Left lobe of liver (tissue), 2 donors: ENCODE measurements around the gene FLYWCH1. TPM values are rescaled to one million over a fixed set of nuclear protein-coding genes. Genes with fewer than 3 reads are reported as not detected.
"Not testable (repeated sequence)": the region's sequence is repeated elsewhere in the genome, so short reads cannot be mapped to it uniquely, and the experiment has no call there.

Experiments used
- ATAC-seq: fragments of 200-7000 bp; cut with Tn5 transposase; one replicate; pipeline ENCODE4 v1.9.1; 2020; ENCODE audit warnings: mild to moderate bottlenecking, moderate library complexity
- DNase-seq: peaks from one replicate; pipeline ENCODE4 v3.0.0-alpha.2; 2020; ENCODE audit warnings: low spot score
- total RNA-seq: library from RNA; stranded (reverse); gene quantifications from one replicate; pipeline ENCODE4 v1.2.1, GENCODE V29; 2021
- donor health status: DM: no; HTN: no; CAD: no; lungs with moderate emphysema.
- donor health status: DM: no; HTN: yes; CAD: no.

The FLYWCH1 gene
- total RNA-seq, 1 donor from 2014 or later = 18.8 TPM

DNA sequence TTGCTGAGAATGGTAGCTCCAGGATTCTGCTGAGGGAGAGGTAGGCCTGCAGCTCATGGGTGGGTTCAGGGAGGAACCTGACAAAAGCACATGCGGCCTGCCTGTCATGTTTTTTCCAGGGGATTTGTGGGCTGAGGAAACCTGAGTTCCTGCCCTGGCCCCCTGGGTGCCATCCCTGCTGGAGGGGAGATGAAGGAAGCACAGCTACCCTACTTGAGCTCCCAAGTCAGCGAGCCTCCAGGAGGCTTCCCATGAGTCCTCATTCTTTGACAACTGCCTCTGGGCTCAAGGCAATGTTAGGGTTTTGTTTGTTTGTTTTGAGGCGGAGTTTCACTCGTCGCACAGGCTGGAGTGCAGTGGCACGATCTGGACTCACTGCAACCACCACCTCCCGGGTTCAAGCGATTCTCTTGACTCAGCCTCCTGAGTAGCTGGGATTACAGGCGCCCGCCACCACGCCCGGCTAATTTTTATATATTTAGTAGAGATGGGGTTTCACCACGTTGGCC is 12.1 kb upstream of the FLYWCH1 start:
- ATAC-seq = no peak
- no peak for DNase-seq

- DNase-seq (no peak), ATAC-seq (no peak)
These were observed 11.1 kb upstream of the FLYWCH1 start for GRCh38 chr16:2900526-2901075.

DNA sequence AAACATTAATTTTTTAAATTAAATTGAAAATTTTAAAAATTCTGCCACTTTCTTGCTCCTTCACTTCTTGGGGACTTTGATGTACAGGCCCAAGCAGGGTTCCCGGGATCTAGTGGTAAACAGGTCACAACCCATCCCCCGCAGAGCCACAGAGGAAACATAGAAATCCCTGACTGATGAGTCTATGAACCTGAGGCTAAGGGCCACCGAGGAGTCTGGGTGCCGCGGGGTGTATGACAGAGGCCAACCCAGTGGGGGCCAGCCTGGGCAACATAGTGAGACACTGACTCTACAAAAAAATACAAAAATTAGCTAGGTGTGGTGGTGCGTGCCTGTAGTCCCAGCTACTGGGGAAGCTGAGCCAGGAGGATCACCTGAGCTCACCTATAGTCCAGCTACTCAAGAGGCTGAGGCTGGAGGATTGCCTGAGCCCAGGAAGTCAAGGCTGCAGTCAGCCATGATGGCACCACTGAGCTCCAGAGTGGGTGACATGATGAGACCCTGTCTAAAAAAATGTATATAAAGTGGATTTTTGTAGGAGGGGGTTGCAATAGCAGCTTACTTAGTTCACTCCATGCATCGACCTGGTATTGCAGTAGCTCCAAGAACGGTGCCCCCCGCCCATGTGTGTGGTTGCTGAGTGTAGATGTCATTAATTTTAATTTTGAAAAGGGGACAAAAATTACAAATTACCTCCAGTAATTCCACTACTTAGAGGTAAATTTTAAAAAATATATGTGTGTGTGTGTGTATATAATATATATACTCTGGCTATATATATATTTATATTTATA is 9.2 kb upstream of the FLYWCH1 start:
- no peak for ATAC-seq
- DNase-seq = no peak

GRCh38 chr16:2904100-2904921 is 7.4 kb upstream of the FLYWCH1 start:
- peak; percentile 84 for DNase-seq

GRCh38 chr16:2904922-2905240 is 6.8 kb upstream of the FLYWCH1 start:
- no peak for DNase-seq
- ATAC-seq = peak; percentile 0

More at GRCh38 chr16:2904100-2904921, 7.4 kb upstream of the FLYWCH1 start:
- ATAC-seq = peak; percentile 75

DNA sequence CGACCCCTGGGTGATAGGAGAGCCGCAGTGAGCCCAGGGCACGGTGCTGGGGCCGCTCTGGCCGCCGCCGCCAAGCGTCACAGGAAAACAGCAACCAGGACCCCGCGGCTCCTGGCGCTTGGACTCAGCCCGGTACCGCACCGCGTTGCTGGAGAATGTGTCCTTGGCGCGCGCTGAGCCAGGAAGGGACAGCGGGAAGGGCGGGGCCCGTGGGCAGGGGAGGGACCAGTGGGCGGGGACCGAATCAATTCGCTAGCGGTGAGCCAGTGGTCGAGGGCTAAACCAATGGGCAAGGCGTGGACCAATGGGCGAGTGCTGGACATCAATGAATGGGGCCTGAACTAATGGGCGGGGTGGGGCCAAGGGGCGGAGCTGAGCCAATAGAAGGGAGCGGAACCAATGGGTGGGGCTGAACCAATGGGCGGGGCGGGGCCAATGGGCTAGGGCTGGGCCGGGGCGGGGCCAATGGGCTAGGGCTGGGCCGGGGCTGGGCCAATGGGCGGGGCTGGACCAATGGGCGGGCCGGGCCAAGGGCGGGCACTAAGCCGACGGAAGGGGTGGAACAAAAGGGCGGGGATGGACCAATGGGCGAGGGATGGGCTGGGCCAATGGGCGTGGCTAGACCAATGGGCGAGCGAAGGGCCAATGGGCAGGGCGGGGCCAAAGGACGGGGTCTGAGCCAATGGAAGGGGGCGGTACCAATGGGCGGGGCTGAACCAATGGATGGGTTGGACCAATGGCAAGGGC is 6.3 kb upstream of the FLYWCH1 start:
- ATAC-seq (peak; percentile 83), DNase-seq (peak; percentile 99)

GRCh38 chr16:2905988-2906387 is 5.7 kb upstream of the FLYWCH1 start:
- no peak for DNase-seq
- no peak for ATAC-seq

- ATAC-seq = not testable (repeated sequence)
These were observed 4.5 kb upstream of the FLYWCH1 start for GRCh38 chr16:2907084-2907753.

DNA sequence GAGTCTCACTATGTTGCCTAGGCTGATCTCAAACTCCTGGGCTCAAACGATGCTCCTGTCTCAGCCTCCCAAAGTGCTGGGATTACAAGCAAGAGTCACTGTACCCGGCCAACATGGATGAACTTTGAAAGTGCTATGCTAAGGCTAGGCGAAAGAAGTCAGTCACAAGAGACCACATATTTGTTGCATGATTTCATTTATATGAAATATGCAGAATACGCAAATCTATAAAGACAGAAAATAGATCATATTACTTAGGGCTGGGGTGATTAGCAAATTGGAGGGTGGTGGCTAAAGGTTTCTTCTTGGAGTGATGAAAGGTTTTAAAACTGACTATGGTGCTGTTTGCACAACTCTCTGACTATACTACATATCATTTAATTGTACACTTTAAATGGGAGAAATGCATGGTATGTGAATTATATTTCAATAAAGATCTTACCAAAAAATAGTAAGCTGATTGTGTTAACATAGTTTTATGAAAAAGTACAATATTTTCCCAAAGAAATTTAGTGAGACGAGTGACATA is 1.2 kb upstream of the FLYWCH1 start:
- no peak for ATAC-seq

More at GRCh38 chr16:2907084-2907753, 4.5 kb upstream of the FLYWCH1 start:
- peak; percentile 51 for DNase-seq

GRCh38 chr16:2912330-2913199 is 834 bp downstream of the FLYWCH1 start:
- DNase-seq (no peak), ATAC-seq (peak; percentile 40)

More for the DNA sequence above, 1.2 kb upstream of the FLYWCH1 start:
- DNase-seq = no peak

GRCh38 chr16:2913603-2914002 is 1.9 kb downstream of the FLYWCH1 start:
- DNase-seq (no peak), ATAC-seq (no peak)

- DNase-seq = no peak
- no peak for ATAC-seq
These were observed 2.5 kb downstream of the FLYWCH1 start for GRCh38 chr16:2914233-2914632.

GRCh38 chr16:2915196-2915929 is 3.6 kb downstream of the FLYWCH1 start:
- DNase-seq = no peak
- no peak for ATAC-seq

DNA sequence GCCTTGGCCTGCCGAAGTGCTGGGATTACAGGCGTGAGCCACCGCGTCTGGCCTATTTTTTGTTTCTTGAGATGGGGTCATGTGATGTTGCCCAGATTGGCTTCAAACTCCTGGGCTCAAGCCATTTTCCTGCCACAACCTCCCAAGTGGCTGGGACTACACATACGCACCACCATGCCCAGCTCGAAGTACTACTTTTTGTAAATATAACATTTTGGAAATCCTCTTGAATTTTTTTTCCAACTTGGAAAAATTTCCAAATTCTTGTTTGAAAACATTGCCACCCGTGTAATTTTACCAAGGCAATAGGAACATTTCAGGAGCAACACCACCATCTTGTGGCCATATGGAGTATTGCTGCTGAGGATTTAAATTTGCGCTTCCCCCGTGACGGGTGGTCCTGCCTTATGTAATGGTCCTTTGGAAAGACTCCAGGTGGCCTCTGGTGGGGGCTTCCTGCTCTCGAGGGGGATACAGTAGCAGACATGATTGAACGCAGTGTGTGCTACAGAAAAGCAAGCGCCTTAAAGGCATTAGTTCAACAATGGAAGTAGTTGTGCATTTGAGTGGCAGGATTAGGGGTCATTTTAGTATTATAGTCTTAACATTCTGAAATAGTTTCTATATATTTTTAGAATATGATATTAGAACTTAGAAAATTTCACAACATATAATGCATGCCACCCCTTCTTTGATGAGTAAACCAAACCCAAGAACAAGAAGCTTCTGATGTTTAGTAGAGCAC is 8.0 kb downstream of the FLYWCH1 start:
- DNase-seq (no peak), ATAC-seq (peak; percentile 92)

- DNase-seq = no peak
- ATAC-seq = no peak
These were observed 11.8 kb downstream of the FLYWCH1 start for GRCh38 chr16:2923481-2923880.

GRCh38 chr16:2924901-2925755 is 13.4 kb downstream of the FLYWCH1 start:
- no peak for ATAC-seq

More at GRCh38 chr16:2924901-2925755, 13.4 kb downstream of the FLYWCH1 start:
- no peak for DNase-seq
